GM12872 (cell line): ENCODE data around the gene METRNL.

ENCODE experiments used
- TF ChIP-seq, protein P1 (sequence below): IDR thresholded peaks from 3 replicates; pipeline ENCODE4 v1.5.1; 2011; ENCODE audit warnings: low read depth, mild to moderate bottlenecking, low read length, moderate library complexity; ENCODE audit not compliant: insufficient read depth

METRNL gene

GRCh38 chr17:83091257-83092141 lies 12.1 kb downstream of the METRNL start:
- TF ChIP-seq, protein P1, sequence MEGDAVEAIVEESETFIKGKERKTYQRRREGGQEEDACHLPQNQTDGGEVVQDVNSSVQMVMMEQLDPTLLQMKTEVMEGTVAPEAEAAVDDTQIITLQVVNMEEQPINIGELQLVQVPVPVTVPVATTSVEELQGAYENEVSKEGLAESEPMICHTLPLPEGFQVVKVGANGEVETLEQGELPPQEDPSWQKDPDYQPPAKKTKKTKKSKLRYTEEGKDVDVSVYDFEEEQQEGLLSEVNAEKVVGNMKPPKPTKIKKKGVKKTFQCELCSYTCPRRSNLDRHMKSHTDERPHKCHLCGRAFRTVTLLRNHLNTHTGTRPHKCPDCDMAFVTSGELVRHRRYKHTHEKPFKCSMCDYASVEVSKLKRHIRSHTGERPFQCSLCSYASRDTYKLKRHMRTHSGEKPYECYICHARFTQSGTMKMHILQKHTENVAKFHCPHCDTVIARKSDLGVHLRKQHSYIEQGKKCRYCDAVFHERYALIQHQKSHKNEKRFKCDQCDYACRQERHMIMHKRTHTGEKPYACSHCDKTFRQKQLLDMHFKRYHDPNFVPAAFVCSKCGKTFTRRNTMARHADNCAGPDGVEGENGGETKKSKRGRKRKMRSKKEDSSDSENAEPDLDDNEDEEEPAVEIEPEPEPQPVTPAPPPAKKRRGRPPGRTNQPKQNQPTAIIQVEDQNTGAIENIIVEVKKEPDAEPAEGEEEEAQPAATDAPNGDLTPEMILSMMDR, result no peak

- TF ChIP-seq, protein P1, result no peak
These were observed 12.8 kb downstream of the METRNL start for GRCh38 chr17:83092186-83092585.

DNA sequence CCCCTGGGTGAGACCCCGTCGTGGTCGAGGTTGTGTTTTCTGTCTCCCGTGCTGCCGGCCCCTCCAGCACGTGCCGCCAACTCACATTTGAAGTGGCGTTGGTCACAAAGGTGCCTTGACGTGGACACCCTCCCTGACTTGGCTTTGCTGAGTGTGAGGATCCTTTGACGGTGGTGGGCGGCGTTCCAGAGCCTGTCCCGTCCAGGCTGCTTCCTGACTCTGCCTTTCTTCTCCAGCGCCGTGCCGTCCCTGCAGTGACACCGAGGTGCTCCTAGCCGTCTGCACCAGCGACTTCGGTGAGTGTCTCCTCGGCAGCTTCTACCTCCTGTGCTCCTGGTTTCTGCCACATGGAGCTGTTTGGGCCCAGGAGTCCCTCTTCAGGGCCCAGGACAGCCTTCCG lies 13.5 kb downstream of the METRNL start:
- TF ChIP-seq, protein P1, result no peak

DNA sequence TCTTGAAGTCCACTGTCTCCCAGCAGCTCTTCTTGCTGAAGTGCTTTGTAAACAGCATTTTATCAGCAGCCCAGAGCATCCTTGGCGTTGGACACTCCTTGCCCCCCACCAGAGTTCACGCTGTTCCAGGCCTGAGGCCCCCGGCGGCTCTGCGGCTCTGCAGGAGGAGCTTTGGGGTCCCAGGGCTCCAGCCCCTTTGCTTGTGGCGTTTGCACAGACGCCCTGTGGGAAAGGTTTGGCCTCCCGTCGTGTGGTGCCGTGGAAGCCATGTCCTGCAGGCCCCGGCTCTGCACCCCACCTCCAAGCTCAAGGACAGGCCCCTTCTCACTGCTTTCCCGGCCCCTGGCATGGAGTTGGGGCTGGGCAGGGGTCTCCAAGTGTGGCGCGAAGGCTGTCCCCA lies 14.1 kb downstream of the METRNL start:
- TF ChIP-seq, protein P1, result no peak

- TF ChIP-seq, protein P1, result no peak
These were observed 14.9 kb downstream of the METRNL start for GRCh38 chr17:83094291-83094690.

DNA sequence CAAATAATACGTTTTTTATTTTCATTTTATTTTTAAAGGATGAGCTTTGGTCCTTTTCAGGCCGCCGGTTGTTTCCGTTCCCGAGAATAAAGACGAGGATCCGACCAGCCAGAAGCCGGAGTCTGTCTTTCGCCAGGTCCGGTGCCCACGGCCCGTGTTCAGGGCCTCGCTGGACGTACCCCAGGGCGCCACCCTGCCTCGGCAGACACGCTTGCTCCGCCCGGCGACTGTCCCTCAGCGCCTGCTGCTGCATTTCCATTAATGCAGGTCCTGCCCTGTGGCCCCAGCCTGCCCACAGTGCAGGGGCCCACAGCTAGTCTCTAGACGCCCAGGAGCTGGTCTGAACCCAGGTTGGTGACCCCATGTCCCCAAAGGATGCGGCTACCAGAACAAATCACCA lies 15.6 kb downstream of the METRNL start:
- TF ChIP-seq, protein P1, result no peak

GRCh38 chr17:83096401-83097224 lies 17.2 kb downstream of the METRNL start:
- TF ChIP-seq, protein P1, result no peak
